Neuronal stem cell (in vitro differentiated cells): Measurements from ENCODE around the gene EHMT1.

Experiments
- DNase-seq: peaks from one replicate; pipeline ENCODE4 v3.0.0-alpha.2; 2013; ENCODE audit warnings: low spot score
- H2AFZ ChIP-seq: one replicate; pipeline ENCODE4 v1.6.1; 2013; ENCODE audit warnings: mild to moderate bottlenecking, low read length, inconsistent platforms
- H2AK5ac ChIP-seq: 2 replicates; pipeline ENCODE4 v1.6.1; 2013; ENCODE audit warnings: low read depth, mild to moderate bottlenecking, inconsistent platforms, low read length, moderate library complexity, mixed read lengths
- H2BK120ac ChIP-seq: 2 replicates; pipeline ENCODE4 v1.6.1; 2013; ENCODE audit warnings: low read depth, mild to moderate bottlenecking, inconsistent platforms, low read length, moderate library complexity, mixed read lengths
- H2BK12ac ChIP-seq: one replicate; pipeline ENCODE4 v1.6.1; 2013; ENCODE audit warnings: low read length, inconsistent platforms
- H2BK15ac ChIP-seq: 2 replicates; pipeline ENCODE4 v1.6.1; 2013; ENCODE audit warnings: mild to moderate bottlenecking, low read length, inconsistent platforms, mixed read lengths
- H2BK5ac ChIP-seq: one replicate; pipeline ENCODE4 v1.6.1; 2013; ENCODE audit warnings: inconsistent platforms, mild to moderate bottlenecking, low read length, moderate library complexity
- H3K14ac ChIP-seq: one replicate; pipeline ENCODE4 v1.6.1; 2013; ENCODE audit warnings: low read length, inconsistent platforms
- H3K18ac ChIP-seq: 2 replicates; pipeline ENCODE4 v1.6.1; 2013; ENCODE audit warnings: low read length, inconsistent platforms
- H3K23ac ChIP-seq: 2 replicates; pipeline ENCODE4 v1.6.1; 2013; ENCODE audit warnings: low read depth, mild to moderate bottlenecking, mixed read lengths, low read length, inconsistent platforms; ENCODE audit not compliant: poor library complexity
- H3K27ac ChIP-seq: replicated peaks from 3 replicates; pipeline ENCODE4 v1.5.1; 2013; ENCODE audit warnings: low read length, inconsistent platforms
- H3K27me3 ChIP-seq, 3 experiments: 2 replicates each; pipeline ENCODE4 v1.6.1; 2013; ENCODE audit warnings: low read length in 3 of 3, mild to moderate bottlenecking in 2 of 3, inconsistent platforms in 1 of 3, low read depth in 1 of 3, mixed read lengths in 1 of 3, moderate library complexity in 1 of 3; ENCODE audit not compliant: control insufficient read depth in 3 of 3, insufficient read depth in 3 of 3
- H3K36me3 ChIP-seq, 2 donors: replicated peaks in 1 of 2; 2 replicates each; pipeline ENCODE4 v1.6.1; 2013; ENCODE audit warnings: low read length in 2 of 2; ENCODE audit not compliant: control insufficient read depth in 2 of 2, insufficient read depth in 2 of 2
- H3K4ac ChIP-seq: 2 replicates; pipeline ENCODE4 v1.6.1; 2013; ENCODE audit warnings: inconsistent platforms, mild to moderate bottlenecking, low read length, moderate library complexity
- H3K4me1 ChIP-seq, 2 donors: 1 replicate in 1 of 2; 2 replicates in 1 of 2; pipeline ENCODE4 v1.6.1; 2013; ENCODE audit warnings: low read length in 2 of 2, low read depth in 1 of 2; ENCODE audit not compliant: control insufficient read depth in 2 of 2, insufficient read depth in 1 of 2
- H3K4me2 ChIP-seq: one replicate; pipeline ENCODE4 v1.6.1; 2013; ENCODE audit warnings: mild to moderate bottlenecking, low read length, inconsistent platforms; ENCODE audit not compliant: insufficient read depth, poor library complexity, severe bottlenecking
- H3K4me3 ChIP-seq, 2 donors: 2 replicates each; pipeline ENCODE4 v1.5.1; 2013; ENCODE audit warnings: low read length in 2 of 2, mild to moderate bottlenecking in 2 of 2, inconsistent platforms in 1 of 2, moderate library complexity in 1 of 2
- H3K79me1 ChIP-seq: one replicate; pipeline ENCODE4 v1.6.1; 2013; ENCODE audit warnings: low read depth, mild to moderate bottlenecking, inconsistent platforms, low read length, moderate library complexity
- H3K9ac ChIP-seq: one replicate; pipeline ENCODE4 v1.6.1; 2013; ENCODE audit warnings: mild to moderate bottlenecking, low read depth, low read length, inconsistent platforms; ENCODE audit not compliant: poor library complexity
- H3K9me3 ChIP-seq, 2 donors: replicated peaks in 1 of 2; 2 replicates each; pipeline versions ENCODE3 to v1.6.1; 2013; ENCODE audit warnings: low read length in 2 of 2, mild to moderate bottlenecking in 2 of 2, inconsistent platforms in 1 of 2, low read depth in 1 of 2, mixed read lengths in 1 of 2, moderate library complexity in 1 of 2; ENCODE audit not compliant: control insufficient read depth in 2 of 2, insufficient read depth in 1 of 2
- H4K8ac ChIP-seq: one replicate; pipeline ENCODE4 v1.6.1; 2013; ENCODE audit warnings: low read depth, mild to moderate bottlenecking, inconsistent platforms, low read length, moderate library complexity
- H4K91ac ChIP-seq: one replicate; pipeline ENCODE4 v1.6.1; 2013; ENCODE audit warnings: low read length, low read depth, mild to moderate bottlenecking, inconsistent platforms; ENCODE audit not compliant: poor library complexity
- WGBS, 2 donors: extraction: QIAGEN DNeasy Blood & Tissue Kit; methylation state at CpG; one replicate each; pipeline ENCODE4 v1.1.7; 2013; ENCODE audit warnings: missing lambda C conversion rate in 2 of 2, mixed read lengths in 1 of 2; ENCODE audit not compliant: insufficient read length in 2 of 2, insufficient replicate concordance in 1 of 2; ENCODE audit errors: extremely low coverage in 2 of 2; 5-methylcytosine and 5-hydroxymethylcytosine counted together

The EHMT1 gene

GRCh38 chr9:137814436-137814835 is 195.6 kb downstream of the EHMT1 start:
- Histone ChIP-seq H3K27me3 (no peaks in the 10 kb centered on the region), H3K4me3 (no peak overlapping the region), H3K79me1 (peaks cover 8% of the 10 kb centered on the region), H4K91ac (no peak overlapping the region), H2BK120ac (no peak overlapping the region), H3K4me2 (no peak overlapping the region), H2AFZ (no peak overlapping the region), H3K4ac (no peak overlapping the region), H3K27ac (no peak overlapping the region), H2BK15ac (no peak overlapping the region), H4K8ac (peak overlapping the region; percentile 72), H2BK12ac (no peak overlapping the region), H3K18ac (no peak overlapping the region), H3K9me3 (peaks cover 16 to 25% of the 10 kb centered on the region in 2 donors), H2BK5ac (no peak overlapping the region), H3K14ac (peak overlapping the region; percentile 58), H3K23ac (peak overlapping the region; percentile 75), H3K36me3 (peaks cover 65 to 83% of the 10 kb centered on the region in 2 donors), H2AK5ac (no peak overlapping the region), H3K4me1 (no peaks in the 10 kb centered on the region), H3K9ac (peak overlapping the region; percentile 54)
- no peak for DNase-seq
- WGBS, 2 donors = no CpG with 5 or more reads among the region's 23 CpGs

- Histone ChIP-seq H3K4me2 (no peak overlapping the region), H4K8ac (no peak overlapping the region), H2BK5ac (no peak overlapping the region), H3K36me3 (peaks cover 65 to 83% of the 10 kb centered on the region in 2 donors), H2BK12ac (no peak overlapping the region), H3K4me3 (no peak overlapping the region), H3K14ac (peak overlapping the region; percentile 58), H3K27me3 (no peaks in the 10 kb centered on the region), H3K4ac (no peak overlapping the region), H3K79me1 (peaks cover 8% of the 10 kb centered on the region), H2BK15ac (no peak overlapping the region), H3K4me1 (no peaks in the 10 kb centered on the region), H4K91ac (no peak overlapping the region), H3K27ac (no peak overlapping the region), H3K18ac (no peak overlapping the region), H2AK5ac (no peak overlapping the region), H3K9ac (peak overlapping the region; percentile 54), H3K23ac (peak overlapping the region; percentile 75), H2AFZ (no peak overlapping the region), H2BK120ac (no peak overlapping the region), H3K9me3 (peaks cover 16 to 29% of the 10 kb centered on the region in 2 donors)
- WGBS, 2 donors = no CpG with 5 or more reads among the region's 11 CpGs
- DNase-seq = no peak
Measured at GRCh38 chr9:137814841-137815240, 196.0 kb downstream of the EHMT1 start.

- no peak for DNase-seq
- Histone ChIP-seq H3K14ac (no peak overlapping the region), H2BK120ac (no peak overlapping the region), H3K27me3 (no peaks in the 10 kb centered on the region), H4K91ac (no peak overlapping the region), H3K9me3 (peaks cover 16 to 35% of the 10 kb centered on the region in 2 donors), H3K23ac (peak overlapping the region; percentile 25), H3K4me2 (no peak overlapping the region), H4K8ac (no peak overlapping the region), H3K18ac (no peak overlapping the region), H3K36me3 (peaks cover 70 to 86% of the 10 kb centered on the region in 2 donors), H2AFZ (no peak overlapping the region), H3K27ac (no peak overlapping the region), H2BK12ac (no peak overlapping the region), H2AK5ac (no peak overlapping the region), H2BK15ac (no peak overlapping the region), H3K4me3 (peak overlapping the region in 1 of 2 donors; percentile 26), H3K4ac (no peak overlapping the region), H3K4me1 (no peaks in the 10 kb centered on the region), H3K9ac (peak overlapping the region; percentile 21), H2BK5ac (no peak overlapping the region), H3K79me1 (peaks cover 8% of the 10 kb centered on the region)
- WGBS, 2 donors = no CpG with 5 or more reads among the region's 30 CpGs
Measured at GRCh38 chr9:137815256-137816255, 196.8 kb downstream of the EHMT1 start.

- no peak overlapping the region for H2BK5ac ChIP-seq
- H3K23ac ChIP-seq = no peak overlapping the region
- H3K4me3 ChIP-seq = no peak overlapping the region
- H3K27ac ChIP-seq = no peak overlapping the region
- H3K4me2 ChIP-seq = no peak overlapping the region
- no peak overlapping the region for H3K4ac ChIP-seq
- no peak overlapping the region for H3K14ac ChIP-seq
- no peak overlapping the region for H2BK12ac ChIP-seq
- H3K9me3 ChIP-seq = peaks cover 16 to 35% of the 10 kb centered on the region in 2 donors
- H3K9ac ChIP-seq = no peak overlapping the region
- peaks cover 6% of the 10 kb centered on the region for H3K79me1 ChIP-seq
- no peaks in the 10 kb centered on the region for H3K4me1 ChIP-seq
- no peak overlapping the region for H3K18ac ChIP-seq
- no peak for DNase-seq
- no CpG with 5 or more reads among the region's 22 CpGs for WGBS, 2 donors
- no peak overlapping the region for H2BK120ac ChIP-seq
- H3K27me3 ChIP-seq = no peaks in the 10 kb centered on the region
- no peak overlapping the region for H2AK5ac ChIP-seq
- H2BK15ac ChIP-seq = no peak overlapping the region
- peaks cover 68 to 86% of the 10 kb centered on the region in 2 donors for H3K36me3 ChIP-seq
- H2AFZ ChIP-seq = no peak overlapping the region
- H4K91ac ChIP-seq = no peak overlapping the region
- H4K8ac ChIP-seq = no peak overlapping the region
Measured at GRCh38 chr9:137816531-137817235, 197.9 kb downstream of the EHMT1 start.
